K562 (cell line): ENCODE measurements around the gene MITD1. TPM values are rescaled to one million over a fixed set of nuclear protein-coding genes. Genes with fewer than 3 reads are reported as not detected.
A peak's percentile ranks its signal among the peaks of the same experiment; 100 is the strongest.

Experiments
- ATAC-seq: fragments of 200-7000 bp; cut with Tn5 transposase; 3 replicates; pipeline ENCODE4 v1.9.1; 2020; ENCODE audit warnings: moderate library complexity
- BruUV-seq: library from RNA; stranded (reverse); fragments of 400-500 nt; replicated peaks from 2 replicates; lab custom pipeline; 2021; lab: Mats Ljungman, UMichigan
- CTCF ChIA-PET: fragments of 300-600 bp; formaldehyde crosslinking; extraction: SDS; loops from one replicate; lab custom pipeline; 2021; ENCODE audit warnings: low intra/inter-chr PET ratio; lab: Yijun Ruan, JAX
- POLR2A ChIA-PET: fragments of 300-600, 350-650 bp; sonication (Branson Sonifier 250); formaldehyde crosslinking; extraction: SDS; loops from one replicate; lab custom pipeline; 2021; ENCODE audit warnings: antibody characterized with exemption, inconsistent platforms; lab: Yijun Ruan, JAX
- DNase-seq, 4 experiments: peaks; one replicate each; pipeline versions ENCODE4 v3.0.0 to v3.0.0-alpha.2; 2011 to 2018; ENCODE audit warnings: low spot score in 3 of 4, mixed read lengths in 3 of 4; ENCODE audit errors: extremely low read depth in 1 of 4
- FAIRE-seq: peaks from 2 replicates; lab custom pipeline; 2011; peaks lifted over from hg19 to GRCh38; lab: Jason Lieb, UNC
- H2AFZ ChIP-seq: 2 replicates; pipeline ENCODE4 v1.6.0; 2011; ENCODE audit warnings: low read depth, low read length, control low read depth, inconsistent platforms
- H3K27ac ChIP-seq: fragments of 200-600 bp; 3 replicates; pipeline ENCODE4 v1.8.0; 2011; ENCODE audit warnings: low read depth, mild to moderate bottlenecking, control low read depth, inconsistent platforms, low read length, moderate library complexity, mixed read lengths; ENCODE audit errors: extremely low read depth
- H3K27me3 ChIP-seq, 2 experiments: fragments of 300-600 bp in 1 of 2; 2 replicates in 1 of 2; 3 replicates in 1 of 2; pipeline versions ENCODE4 v1.6.0 to v1.8.0; 2011; ENCODE audit warnings: inconsistent platforms in 2 of 2, low read length in 2 of 2, mild to moderate bottlenecking in 1 of 2, mixed read lengths in 1 of 2, moderate library complexity in 1 of 2; ENCODE audit not compliant: control insufficient read depth in 2 of 2, insufficient read depth in 2 of 2
- H3K36me3 ChIP-seq: fragments of 300-600 bp; 3 replicates; pipeline ENCODE4 v1.8.0; 2011; ENCODE audit warnings: mild to moderate bottlenecking, low read length, inconsistent platforms; ENCODE audit not compliant: control insufficient read depth, insufficient read depth
- H3K4me1 ChIP-seq, 2 experiments: fragments of 200-600 bp in 1 of 2; replicated peaks in 1 of 2; 2 replicates in 1 of 2; 3 replicates in 1 of 2; pipeline versions ENCODE4 v1.5.1 to v1.8.0; 2011; ENCODE audit warnings: inconsistent platforms in 2 of 2, low read length in 2 of 2, mild to moderate bottlenecking in 1 of 2, mixed read lengths in 1 of 2, moderate library complexity in 1 of 2; ENCODE audit not compliant: control insufficient read depth in 2 of 2, insufficient read depth in 2 of 2
- H3K4me2 ChIP-seq: 2 replicates; pipeline ENCODE4 v1.6.1; 2011; ENCODE audit warnings: low read length, control low read depth, inconsistent platforms, mixed read lengths; ENCODE audit not compliant: insufficient read depth
- H3K4me3 ChIP-seq: fragments of 200-600 bp; sonication (generic), shearing (Covaris generic); 2 replicates; pipeline ENCODE4 v1.5.1; 2016; ENCODE audit warnings: control low read depth, inconsistent platforms
- H3K79me2 ChIP-seq: fragments of 200-600 bp; 3 replicates; pipeline ENCODE4 v1.8.0; 2011; ENCODE audit warnings: low read length, inconsistent platforms; ENCODE audit not compliant: control insufficient read depth, insufficient read depth
- H3K9ac ChIP-seq, 2 experiments: 2 replicates each; pipeline versions ENCODE4 v1.6.0 to v1.6.1; 2011; ENCODE audit warnings: low read depth in 2 of 2, low read length in 2 of 2, control low read depth in 1 of 2, inconsistent platforms in 1 of 2, mild to moderate bottlenecking in 1 of 2, mixed read lengths in 1 of 2; ENCODE audit not compliant: insufficient read depth in 1 of 2
- H3K9me1 ChIP-seq: one replicate; pipeline ENCODE4 v1.6.0; 2011; ENCODE audit warnings: inconsistent platforms, mild to moderate bottlenecking, low read length, moderate library complexity; ENCODE audit not compliant: control insufficient read depth, insufficient read depth
- H3K9me3 ChIP-seq: replicated peaks from 2 replicates; pipeline ENCODE4 v1.5.1; 2011; ENCODE audit warnings: low read depth, low read length, inconsistent platforms; ENCODE audit not compliant: control insufficient read depth, insufficient read depth
- H4K20me1 ChIP-seq: replicated peaks from 2 replicates; pipeline ENCODE4 v1.6.1; 2011; ENCODE audit warnings: low read length, inconsistent platforms, mixed read lengths; ENCODE audit not compliant: control insufficient read depth, insufficient read depth
- BDP1 ChIP-seq: IDR thresholded peaks from 3 replicates; pipeline ENCODE4 v1.6.1; 2011; ENCODE audit not compliant: insufficient read length, insufficient read depth
- CBFA2T3 ChIP-seq: fragments of 450-650 bp; IDR thresholded peaks from 2 replicates; pipeline ENCODE4 v1.6.1; 2017
- CLOCK ChIP-seq: fragments of 250-450 bp; sonication (Bioruptor Pico); IDR thresholded peaks from 2 replicates; pipeline ENCODE4 v1.4.0; 2020; ENCODE audit warnings: mild to moderate bottlenecking, moderate library complexity, borderline replicate concordance
- DNMT1 ChIP-seq: fragments of 450-650 bp; IDR thresholded peaks from 2 replicates; pipeline ENCODE4 v1.6.1; 2016; ENCODE audit warnings: antibody characterized with exemption, mild to moderate bottlenecking
- FOXM1 ChIP-seq, 2 experiments: fragments of 450-650 bp in 1 of 2; sonication (generic) in 1 of 2; formaldehyde crosslinking in 1 of 2; IDR thresholded peaks; 2 replicates each; pipeline versions ENCODE4 v1.6.1 to v1.9.0; 2017 to 2022; ENCODE audit warnings: low read depth in 2 of 2, mild to moderate bottlenecking in 2 of 2, missing genetic modification reagents in 1 of 2, moderate library complexity in 1 of 2
- LEF1 ChIP-seq: fragments of 450-650 bp; IDR thresholded peaks from 2 replicates; pipeline ENCODE4 v1.6.1; 2016; ENCODE audit warnings: mild to moderate bottlenecking
- MITF ChIP-seq: IDR thresholded peaks from 2 replicates; pipeline ENCODE4 v1.6.1; 2014; ENCODE audit warnings: antibody characterized with exemption
- SIRT6 ChIP-seq: IDR thresholded peaks from one replicate; pipeline ENCODE4 v1.6.1; 2012; ENCODE audit warnings: low read depth, mild to moderate bottlenecking, control low read depth, inconsistent platforms, low read length, moderate library complexity
- SP1 ChIP-seq: sonication (generic); formaldehyde crosslinking; IDR thresholded peaks from 2 replicates; pipeline ENCODE4 v1.8.1; 2022; ENCODE audit warnings: mild to moderate bottlenecking, missing genetic modification reagents
- TAF9B ChIP-seq: fragments of 450-650 bp; IDR thresholded peaks from 2 replicates; pipeline ENCODE4 v1.6.1; 2018; ENCODE audit warnings: mild to moderate bottlenecking; ENCODE audit not compliant: partially characterized antibody
- TCF7 ChIP-seq: sonication (generic); IDR thresholded peaks from 2 replicates; pipeline ENCODE4 v1.6.1; 2016; ENCODE audit warnings: antibody characterized with exemption, borderline replicate concordance
- USF1 ChIP-seq: sonication (generic); formaldehyde crosslinking; IDR thresholded peaks from 2 replicates; pipeline ENCODE4 v1.9.0; 2022; ENCODE audit warnings: mild to moderate bottlenecking, missing genetic modification reagents
- ZHX1 ChIP-seq: fragments of 150-350 bp; conservative IDR thresholded peaks from 2 replicates; pipeline ENCODE4 v1.6.1; 2014; ENCODE audit warnings: low read length
- ZNF668 ChIP-seq: fragments of 250-450 bp; sonication (Bioruptor Pico); IDR thresholded peaks from 2 replicates; pipeline ENCODE4 v1.8.0; 2022; ENCODE audit warnings: mild to moderate bottlenecking, inconsistent platforms
- ZNF75A ChIP-seq: fragments of 450-650 bp; formaldehyde crosslinking; IDR thresholded peaks from 2 replicates; pipeline ENCODE4 v1.4.0; 2020; ENCODE audit warnings: mild to moderate bottlenecking
- WGBS: fragments of 100-300 bp; shearing (Covaris generic); methylation state at CpG from one replicate; pipeline ENCODE4 v1.1.6; 2016; ENCODE audit warnings: low coverage, mixed read lengths; ENCODE audit not compliant: insufficient coverage; ENCODE audit errors: missing lambda C conversion rate; 5-methylcytosine and 5-hydroxymethylcytosine counted together
- in situ Hi-C: fragments of 300-500 bp; cut with MboI; formaldehyde crosslinking; loops from 4 replicates; pipeline ENCODE4 v1.15.0; 2018; ENCODE audit warnings: inconsistent platforms, mixed read lengths
- intact Hi-C: fragments of 100-400 bp; cut with micrococcal nuclease; formaldehyde crosslinking; loops from 2 replicates; pipeline ENCODE4 v1.14.2; 2022
- polyA plus RNA-seq, 8 experiments: library from polyadenylated mRNA; depleted of rRNA in 4 of 8; stranded (reverse) in 5 of 8; unstranded in 3 of 8; fragments of >200 nt; fragmentation: Nextera tagmentation in 2 of 8; fragmentation: Illumina TruSeq in 1 of 8; extraction: Ambion mirVana in 2 of 8; extraction: Trizol in 1 of 8; gene quantifications; 2 replicates each; pipeline versions ENCODE4 v1.2.1 to v1.2.3, GENCODE V29; 2011 to 2014; ENCODE audit warnings: inconsistent platforms in 1 of 8, missing spikeins in 1 of 8
- total RNA-seq, 7 experiments: library from RNA; depleted of rRNA in 6 of 7; stranded (reverse); fragments of >200 nt in 6 of 7; fragmentation: Illumina TruSeq in 2 of 7; extraction: Trizol in 2 of 7; gene quantifications; 2 replicates each; pipeline versions ENCODE4 v1.2.1 to v1.2.3, GENCODE V29; 2011 to 2021; ENCODE audit warnings: low replicate concordance in 1 of 7

MITD1 gene
- total and polyA plus RNA-seq, 9 of the 15 experiments (the other 6 are each of a cell fraction or from before 2014, with no cell fraction given): 19.6 to 71.8 (median 43.2) TPM

GRCh38 chr2:99139003-99139402 is 41.9 kb downstream of the MITD1 start:
- Histone ChIP-seq H3K4me3 (no peak overlapping the region), H3K9ac (no peak overlapping the region), H3K4me1 (peaks cover 0 to 17% of the 10 kb centered on the region in 2 experiments; a peak in 2 of 5 replicates), H3K27me3 (no peaks in the 10 kb centered on the region), H3K36me3 (no peaks in the 10 kb centered on the region), H4K20me1 (no peaks in the 10 kb centered on the region), H3K9me3 (no peaks in the 10 kb centered on the region), H3K27ac (no peak overlapping the region), H3K4me2 (no peak overlapping the region), H3K9me1 (no peaks in the 10 kb centered on the region), H3K79me2 (no peaks in the 10 kb centered on the region), H2AFZ (no peak overlapping the region)
- 6% methylated on average over 4 of the region's 4 CpGs for WGBS
- in situ Hi-C loops (no loop called here), intact Hi-C loops (no loop called here)
- ATAC-seq (no peak), DNase-seq (peak in 1 of 4 experiments; percentile 43), FAIRE-seq (peak; percentile 49)
- POLR2A ChIA-PET: interaction anchor here (0.6 kb wide), 2 partner anchors 207 to 746 kb away, joined by 3 read pairs; no protein-coding TSS in a partner anchor
- no TSS peak for BruUV-seq
- CTCF ChIA-PET: no interaction called here
- TF ChIP-seq CLOCK (CRISPR knock-in tag): no peak
- TF ChIP-seq TCF7: no peak
- TF ChIP-seq ZHX1: no peak
- TF ChIP-seq ZNF75A (CRISPR knock-in tag): no peak
- no peak for TF ChIP-seq LEF1
- no peak for TF ChIP-seq SIRT6
- TF ChIP-seq ZNF668 (CRISPR knock-in tag): no peak
- TF ChIP-seq USF1: no peak
- TF ChIP-seq CBFA2T3: peak; percentile 64
- TF ChIP-seq FOXM1 (IDR thresholded peaks at IDR 0.05; ENCODE audit: low read depth): no peak
- TF ChIP-seq FOXM1 (CRISPR knock-in tag; IDR thresholded peaks at IDR 0.05; ENCODE audit: low read depth): no peak
- TF ChIP-seq SP1 (CRISPR knock-in tag): no peak
- no peak for TF ChIP-seq DNMT1
- no peak for TF ChIP-seq MITF
- TF ChIP-seq BDP1: no peak
- TF ChIP-seq TAF9B: no peak
